H9 (cell line): ENCODE measurements around the gene SP110. TPM values are rescaled to one million over a fixed set of nuclear protein-coding genes. Genes with fewer than 3 reads are reported as not detected.

Source experiments
- DNase-seq: peaks from one replicate; pipeline ENCODE4 v3.0.0-alpha.2; 2017
- H2AFZ ChIP-seq: one replicate; pipeline ENCODE4 v1.6.1; 2013; ENCODE audit warnings: mild to moderate bottlenecking, low read length, control low read depth, moderate library complexity
- H2AK5ac ChIP-seq: 2 replicates; pipeline ENCODE4 v1.6.1; 2013; ENCODE audit warnings: low read length, control low read depth, mixed read lengths; ENCODE audit not compliant: insufficient read length
- H2BK120ac ChIP-seq: one replicate; pipeline ENCODE4 v1.6.1; 2013; ENCODE audit warnings: low read depth, mild to moderate bottlenecking, low read length, control low read depth, inconsistent platforms; ENCODE audit not compliant: poor library complexity, severe bottlenecking
- H2BK12ac ChIP-seq: 2 replicates; pipeline ENCODE4 v1.6.1; 2013; ENCODE audit warnings: low read length, control low read depth, mixed read lengths, low read depth; ENCODE audit not compliant: insufficient read length
- H2BK15ac ChIP-seq: 2 replicates; pipeline ENCODE4 v1.6.1; 2013; ENCODE audit warnings: low read depth, low read length, control low read depth
- H2BK20ac ChIP-seq: one replicate; pipeline ENCODE4 v1.6.1; 2013; ENCODE audit warnings: low read depth, mild to moderate bottlenecking, low read length, control low read depth, inconsistent platforms; ENCODE audit not compliant: poor library complexity, severe bottlenecking
- H2BK5ac ChIP-seq: 2 replicates; pipeline ENCODE4 v1.6.1; 2013; ENCODE audit warnings: low read length, control low read depth, mixed read lengths; ENCODE audit not compliant: insufficient read length
- H3K14ac ChIP-seq: 2 replicates; pipeline ENCODE4 v1.6.1; 2013; ENCODE audit warnings: low read length, control low read depth; ENCODE audit not compliant: insufficient read depth
- H3K18ac ChIP-seq: 2 replicates; pipeline ENCODE4 v1.6.1; 2013; ENCODE audit warnings: low read depth, mild to moderate bottlenecking, mixed read lengths, low read length, control low read depth; ENCODE audit not compliant: insufficient read length
- H3K23ac ChIP-seq: 2 replicates; pipeline ENCODE4 v1.6.1; 2013; ENCODE audit warnings: low read length, control low read depth, mixed read lengths, low read depth; ENCODE audit not compliant: insufficient read length
- H3K23me2 ChIP-seq: 2 replicates; pipeline ENCODE4 v1.6.1; 2013; ENCODE audit warnings: low read depth, mild to moderate bottlenecking, mixed read lengths, low read length, control low read depth; ENCODE audit not compliant: insufficient read length, poor library complexity, severe bottlenecking
- H3K27ac ChIP-seq: 2 replicates; pipeline ENCODE4 v1.5.1; 2013; ENCODE audit warnings: low read length, control low read depth, mixed read lengths, low read depth; ENCODE audit not compliant: insufficient read length
- H3K27me3 ChIP-seq: 2 replicates; pipeline ENCODE4 v1.6.1; 2013; ENCODE audit warnings: low read length, control low read depth, inconsistent platforms; ENCODE audit not compliant: insufficient read depth
- H3K4ac ChIP-seq: 2 replicates; pipeline ENCODE4 v1.6.1; 2013; ENCODE audit warnings: low read depth, mild to moderate bottlenecking, control low read depth, inconsistent platforms, low read length, moderate library complexity
- H3K4me1 ChIP-seq: 2 replicates; pipeline ENCODE4 v1.6.1; 2013; ENCODE audit warnings: low read length, control low read depth, inconsistent platforms; ENCODE audit not compliant: insufficient read depth
- H3K4me2 ChIP-seq: 2 replicates; pipeline ENCODE4 v1.6.1; 2013; ENCODE audit warnings: low read length, control low read depth, mixed read lengths; ENCODE audit not compliant: insufficient read length, insufficient read depth
- H3K56ac ChIP-seq: 2 replicates; pipeline ENCODE4 v1.6.1; 2013; ENCODE audit warnings: low read depth, mild to moderate bottlenecking, mixed read lengths, low read length, control low read depth; ENCODE audit not compliant: insufficient read length
- H3K79me1 ChIP-seq: 2 replicates; pipeline ENCODE4 v1.6.1; 2013; ENCODE audit warnings: low read depth, mild to moderate bottlenecking, moderate library complexity, low read length, control low read depth, inconsistent platforms; ENCODE audit not compliant: insufficient read depth, poor library complexity, severe bottlenecking
- H3K79me2 ChIP-seq: 2 replicates; pipeline ENCODE4 v1.6.1; 2013; ENCODE audit warnings: low read length, control low read depth, inconsistent platforms; ENCODE audit not compliant: insufficient read depth
- H3K9ac ChIP-seq: 2 replicates; pipeline ENCODE4 v1.6.1; 2013; ENCODE audit warnings: low read length, control low read depth, mixed read lengths; ENCODE audit not compliant: insufficient read length; ENCODE audit errors: extremely low read depth
- H3K9me3 ChIP-seq: one replicate; pipeline ENCODE4 v1.6.1; 2013; ENCODE audit warnings: low read depth, low read length, inconsistent platforms; ENCODE audit not compliant: control insufficient read depth
- H3T11ph ChIP-seq: one replicate; pipeline ENCODE4 v1.6.1; 2013; ENCODE audit warnings: mild to moderate bottlenecking, low read length, control low read depth, inconsistent platforms
- H4K20me1 ChIP-seq: one replicate; pipeline ENCODE4 v1.6.1; 2013; ENCODE audit not compliant: control insufficient read depth, insufficient read length, insufficient read depth
- H4K5ac ChIP-seq: 2 replicates; pipeline ENCODE4 v1.6.1; 2013; ENCODE audit warnings: low read depth, mild to moderate bottlenecking, mixed read lengths, low read length, control low read depth; ENCODE audit not compliant: insufficient read length
- H4K8ac ChIP-seq: replicated peaks from 2 replicates; pipeline ENCODE4 v1.6.1; 2013; ENCODE audit warnings: low read length, control low read depth, mixed read lengths, low read depth; ENCODE audit not compliant: insufficient read length
- H4K91ac ChIP-seq: 2 replicates; pipeline ENCODE4 v1.6.1; 2013; ENCODE audit warnings: low read depth, mild to moderate bottlenecking, moderate library complexity, mixed read lengths, low read length, control low read depth; ENCODE audit not compliant: insufficient read length
- H3K27ac Mint-ChIP-seq, 3 experiments: 2 replicates in 2 of 3; 3 replicates in 1 of 3; pipeline ENCODE4 v1.8.0; 2020 to 2021; ENCODE audit warnings: mixed read lengths in 3 of 3, mild to moderate bottlenecking in 1 of 3, moderate library complexity in 1 of 3
- H3K27me3 Mint-ChIP-seq: 2 replicates; pipeline ENCODE4 v1.8.0; 2021; ENCODE audit warnings: low read depth, mild to moderate bottlenecking, moderate library complexity, mixed read lengths
- H3K36me3 Mint-ChIP-seq, 3 experiments: 2 replicates in 2 of 3; 3 replicates in 1 of 3; pipeline ENCODE4 v1.8.0; 2020 to 2021; ENCODE audit warnings: low read depth in 3 of 3, mixed read lengths in 3 of 3; ENCODE audit not compliant: insufficient read depth in 1 of 3
- H3K4me1 Mint-ChIP-seq, 2 experiments: 2 replicates each; pipeline ENCODE4 v1.8.0; 2020; ENCODE audit warnings: mixed read lengths in 2 of 2
- H3K4me3 Mint-ChIP-seq, 2 experiments: 2 replicates in 1 of 2; 3 replicates in 1 of 2; pipeline ENCODE4 v1.8.0; 2020 to 2021; ENCODE audit warnings: mild to moderate bottlenecking in 2 of 2, mixed read lengths in 2 of 2, moderate library complexity in 1 of 2
- H3K9me3 Mint-ChIP-seq, 2 experiments: 2 replicates in 1 of 2; 3 replicates in 1 of 2; pipeline ENCODE4 v1.8.0; 2020; ENCODE audit warnings: mild to moderate bottlenecking in 2 of 2, mixed read lengths in 2 of 2, moderate library complexity in 1 of 2
- WGBS: extraction: QIAGEN DNeasy Blood & Tissue Kit; methylation state at CpG from one replicate; pipeline ENCODE4 v1.1.7; 2013; ENCODE audit warnings: missing lambda C conversion rate, low lambda C conversion rate, mixed read lengths; ENCODE audit not compliant: insufficient read length; ENCODE audit errors: extremely low coverage; 5-methylcytosine and 5-hydroxymethylcytosine counted together
- long read RNA-seq: library from polyadenylated mRNA; unstranded; transcript quantifications from one replicate; pipeline ENCODE4 v2.0.0, GENCODE V29; 2020
- total RNA-seq: library from RNA; stranded (reverse); gene quantifications from 2 replicates; pipeline ENCODE4 v1.2.1, GENCODE V29; 2021
- TF ChIP-seq, protein P1 (sequence below): fragments of 200-600 bp; sonication (generic); conservative IDR thresholded peaks from 3 replicates; pipeline ENCODE4 v1.8.0; 2021; ENCODE audit warnings: antibody characterized with exemption, mild to moderate bottlenecking

SP110 gene
- 2.9 and 3.7 TPM in 2 replicates for total RNA-seq
- long read RNA-seq, partial matches to known transcripts, result 4 of 7 reads
- long read RNA-seq, other reads (novel, unspliced or antisense), result 2 of 7 reads

DNA sequence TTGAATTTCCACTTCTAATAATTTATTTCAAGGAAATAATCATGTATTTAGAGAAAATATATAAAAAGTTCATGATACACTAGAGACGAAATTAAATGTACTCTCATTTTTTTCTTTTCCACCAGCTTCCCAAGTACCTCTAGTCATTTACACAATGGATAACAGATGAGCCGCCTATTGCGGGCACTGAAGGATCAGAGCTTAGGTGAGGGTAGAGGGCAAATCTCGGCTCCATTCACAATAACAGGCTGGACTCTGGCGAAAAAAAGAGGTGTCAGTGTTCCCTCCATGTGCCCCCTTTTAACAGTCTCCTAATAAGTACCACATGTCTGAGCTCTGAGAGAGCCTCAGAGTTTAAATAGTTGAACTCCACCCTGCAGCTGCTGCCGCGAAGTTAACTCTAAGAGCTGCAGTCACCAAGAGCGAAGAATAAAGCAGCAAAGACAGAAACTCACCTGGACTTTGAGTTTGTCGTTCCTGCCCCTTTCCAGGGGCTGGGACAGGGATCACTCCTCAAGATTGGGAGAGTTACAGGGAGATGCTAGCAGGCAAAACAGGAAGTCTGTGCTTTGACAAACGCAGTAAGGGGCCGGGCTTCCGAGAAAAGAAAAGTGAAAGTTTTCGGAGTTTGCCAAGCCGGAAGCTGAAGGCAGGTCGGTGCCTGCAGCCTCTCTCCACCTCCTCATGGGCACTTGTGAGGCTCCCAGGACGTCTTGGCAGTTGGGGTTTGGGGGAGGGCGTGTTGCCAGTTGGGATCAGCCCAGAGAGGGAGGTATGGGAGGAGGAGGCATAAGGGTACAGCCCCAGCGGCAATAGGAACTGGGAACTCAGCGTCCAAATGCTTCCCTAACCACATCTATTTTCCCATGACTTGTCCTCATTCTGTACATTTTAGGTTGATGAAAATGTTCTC lies at the start of gene SP110:
TSS of gene SP110 (minus strand) at position 566 of the 913 bp plus-strand sequence. CDS start 3,057 bp downstream, outside the sequence.
- peak; percentile 75 for DNase-seq
- H3K23me2 ChIP-seq, result peaks cover 6% of the 10 kb centered on the region
- no peaks in the 10 kb centered on the region for H3K79me2 ChIP-seq
- H3K79me1 ChIP-seq, result no peaks in the 10 kb centered on the region
- H2AK5ac ChIP-seq, result no peak within 1 kb of the TSS
- no peak within 1 kb of the TSS for H2BK120ac ChIP-seq
- no peak within 1 kb of the TSS for H3K9ac ChIP-seq
- no peak within 1 kb of the TSS for H4K8ac ChIP-seq
- H3K9me3 ChIP-seq, result no peaks in the 10 kb centered on the region
- no peaks in the 10 kb centered on the region for H3K4me1 ChIP-seq
- H2BK15ac ChIP-seq, result no peak within 1 kb of the TSS
- no peak within 1 kb of the TSS for H2BK5ac ChIP-seq
- no peaks in the 10 kb centered on the region for H3K27me3 ChIP-seq
- H2BK12ac ChIP-seq, result no peak within 1 kb of the TSS
- H3T11ph ChIP-seq, result no peak within 1 kb of the TSS
- no peaks in the 10 kb centered on the region for H4K20me1 ChIP-seq
- no peak within 1 kb of the TSS for H3K18ac ChIP-seq
- peaks cover 9 to 10% of the 10 kb centered on the region in 2 experiments for H3K4me1 Mint-ChIP-seq
- H3K9me3 Mint-ChIP-seq, result no peaks in the 10 kb centered on the region
- peak within 1 kb of the TSS; percentile 67 to 83 for H3K4me3 Mint-ChIP-seq
- peak within 1 kb of the TSS; percentile 5 for H2AFZ ChIP-seq
- peak within 1 kb of the TSS; percentile 80 to 92 (median 89) for H3K27ac Mint-ChIP-seq
- H3K23ac ChIP-seq, result no peak within 1 kb of the TSS
- no peak within 1 kb of the TSS; the same call in 1 of the 2 replicates for H3K14ac ChIP-seq
- peak within 1 kb of the TSS; percentile 63 for H3K4me2 ChIP-seq
- no peak within 1 kb of the TSS for H2BK20ac ChIP-seq
- no peak within 1 kb of the TSS for H4K5ac ChIP-seq
- no peaks in the 10 kb centered on the region for H3K27me3 Mint-ChIP-seq
- no peak within 1 kb of the TSS for H3K56ac ChIP-seq
- TF ChIP-seq, protein P1, sequence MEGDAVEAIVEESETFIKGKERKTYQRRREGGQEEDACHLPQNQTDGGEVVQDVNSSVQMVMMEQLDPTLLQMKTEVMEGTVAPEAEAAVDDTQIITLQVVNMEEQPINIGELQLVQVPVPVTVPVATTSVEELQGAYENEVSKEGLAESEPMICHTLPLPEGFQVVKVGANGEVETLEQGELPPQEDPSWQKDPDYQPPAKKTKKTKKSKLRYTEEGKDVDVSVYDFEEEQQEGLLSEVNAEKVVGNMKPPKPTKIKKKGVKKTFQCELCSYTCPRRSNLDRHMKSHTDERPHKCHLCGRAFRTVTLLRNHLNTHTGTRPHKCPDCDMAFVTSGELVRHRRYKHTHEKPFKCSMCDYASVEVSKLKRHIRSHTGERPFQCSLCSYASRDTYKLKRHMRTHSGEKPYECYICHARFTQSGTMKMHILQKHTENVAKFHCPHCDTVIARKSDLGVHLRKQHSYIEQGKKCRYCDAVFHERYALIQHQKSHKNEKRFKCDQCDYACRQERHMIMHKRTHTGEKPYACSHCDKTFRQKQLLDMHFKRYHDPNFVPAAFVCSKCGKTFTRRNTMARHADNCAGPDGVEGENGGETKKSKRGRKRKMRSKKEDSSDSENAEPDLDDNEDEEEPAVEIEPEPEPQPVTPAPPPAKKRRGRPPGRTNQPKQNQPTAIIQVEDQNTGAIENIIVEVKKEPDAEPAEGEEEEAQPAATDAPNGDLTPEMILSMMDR, result no peak
- H3K36me3 Mint-ChIP-seq, result peaks cover 0 to 9% (median 0%) of the 10 kb centered on the region in 3 experiments; a peak in 1 of 7 replicates
- WGBS, result no CpG with 5 or more reads among the region's 19 CpGs
- no peak within 1 kb of the TSS for H3K27ac ChIP-seq
- H4K91ac ChIP-seq, result no peak within 1 kb of the TSS
- no peak within 1 kb of the TSS for H3K4ac ChIP-seq
